ENCODE measurements around the gene MMP24. TPM values are rescaled to one million over a fixed set of nuclear protein-coding genes. Genes with fewer than 3 reads are reported as not detected.
A peak's percentile ranks its signal among the peaks of the same experiment; 100 is the strongest.

Gene MMP24
- total and polyA plus RNA-seq, 2 of the 13 experiments (the other 11 are each of a cell fraction or from before 2014, with no cell fraction given) = 0.29 to 0.35 TPM

DNA sequence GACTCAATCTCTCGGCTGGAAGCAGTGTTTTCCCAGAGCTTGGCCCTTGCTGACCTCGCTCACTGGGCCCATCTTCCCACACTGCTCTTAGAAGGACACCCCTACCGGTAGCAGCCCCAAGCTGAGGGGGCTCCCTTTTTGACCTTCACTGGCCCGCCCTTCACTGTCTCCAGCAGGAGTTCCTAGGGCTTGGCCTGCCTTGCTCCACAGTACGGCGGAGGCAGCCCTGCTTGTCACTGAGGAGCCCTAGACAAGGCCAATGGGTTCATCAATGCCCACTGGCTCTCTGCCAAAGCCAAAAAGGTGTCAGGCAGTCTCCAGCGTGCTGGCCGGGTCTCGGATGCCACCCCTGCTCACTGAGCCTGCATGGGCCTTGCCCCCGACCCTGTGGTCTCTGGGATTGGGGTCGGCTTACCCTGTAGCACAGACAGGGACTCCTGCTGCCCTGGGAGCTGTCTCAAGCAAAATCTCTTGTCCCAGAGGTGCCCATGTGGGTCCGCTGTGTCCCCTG, 49.3 kb downstream of the MMP24 start (continued):
- TF ChIP-seq, protein P1, sequence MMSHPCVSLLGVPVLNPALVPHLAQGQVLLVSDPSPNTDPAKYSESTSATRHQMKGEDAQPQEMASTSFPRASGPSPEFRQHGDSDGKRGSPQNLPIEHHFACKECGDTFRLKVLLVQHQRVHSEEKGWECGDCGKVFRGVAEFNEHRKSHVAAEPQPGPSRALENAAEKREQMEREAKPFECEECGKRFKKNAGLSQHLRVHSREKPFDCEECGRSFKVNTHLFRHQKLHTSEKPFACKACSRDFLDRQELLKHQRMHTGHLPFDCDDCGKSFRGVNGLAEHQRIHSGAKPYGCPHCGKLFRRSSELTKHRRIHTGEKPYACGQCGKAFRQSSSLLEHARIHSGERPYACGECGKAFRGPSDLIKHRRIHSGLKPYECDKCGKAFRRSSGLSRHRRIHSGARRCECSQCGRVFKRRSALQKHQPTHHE (CRISPR knock-in tag; IDR thresholded peaks at IDR 0.05; ENCODE audit: borderline replicate concordance) = no peak
- TF ChIP-seq ZNF572 (CRISPR knock-in tag; IDR thresholded peaks at IDR 0.05) (no peak), ISL2 (CRISPR knock-in tag; IDR thresholded peaks at IDR 0.05) (0 out of 2 replicates have a peak, but pooled peaks have one; percentile 30), GFI1 (CRISPR knock-in tag; IDR thresholded peaks at IDR 0.05; ENCODE audit: borderline replicate concordance) (0 out of 2 replicates have a peak, but pooled peaks have one; percentile 33), POLR2AphosphoS5 (IDR thresholded peaks at IDR 0.05; ENCODE audit: low read depth, low read length) (peak; percentile 48; the same call in 1 of the 2 replicates), ZNF790 (CRISPR knock-in tag; IDR thresholded peaks at IDR 0.05; ENCODE audit: borderline replicate concordance) (no peak), ZSCAN31 (CRISPR knock-in tag; IDR thresholded peaks at IDR 0.05; ENCODE audit: low read depth) (0 out of 2 replicates have a peak, but pooled peaks have one; percentile 33), NFIC (IDR thresholded peaks at IDR 0.05; ENCODE audit: low read length) (0 out of 2 replicates have a peak, but pooled peaks have one; percentile 16), RFXAP (CRISPR knock-in tag; IDR thresholded peaks at IDR 0.05; ENCODE audit: borderline replicate concordance) (0 out of 2 replicates have a peak, but pooled peaks have one; percentile 32), ZNF143 (CRISPR knock-in tag; IDR thresholded peaks at IDR 0.05) (peak; percentile 14; the same call in 1 of the 2 replicates), CBX1 (IDR thresholded peaks at IDR 0.05; ENCODE audit: low read depth) (no peak), AGO2 (optimal IDR thresholded peaks at IDR 0.05; ENCODE audit: low read depth, low read length) (peak; percentile 99), TGIF2 (CRISPR knock-in tag; IDR thresholded peaks at IDR 0.05) (no peak), NKX3-1 (CRISPR knock-in tag; IDR thresholded peaks at IDR 0.05) (no peak), RBM22 (optimal IDR thresholded peaks at IDR 0.05; ENCODE audit: low read length) (peak; percentile 5), ZNF768 (CRISPR knock-in tag; IDR thresholded peaks at IDR 0.05) (peak; percentile 35; the same call in 1 of the 2 replicates), SIN3B (IDR thresholded peaks at IDR 0.05; ENCODE audit: low read length) (no peak), RCOR2 (CRISPR knock-in tag; IDR thresholded peaks at IDR 0.05) (no peak), SAFB2 (CRISPR knock-in tag; IDR thresholded peaks at IDR 0.05; ENCODE audit: borderline replicate concordance, low read depth) (0 out of 2 replicates have a peak, but pooled peaks have one; percentile 13), TBX2 (CRISPR knock-in tag; IDR thresholded peaks at IDR 0.05; ENCODE audit: borderline replicate concordance) (peak; percentile 10; the same call in 1 of the 2 replicates)
- TF ChIP-seq, protein P2, sequence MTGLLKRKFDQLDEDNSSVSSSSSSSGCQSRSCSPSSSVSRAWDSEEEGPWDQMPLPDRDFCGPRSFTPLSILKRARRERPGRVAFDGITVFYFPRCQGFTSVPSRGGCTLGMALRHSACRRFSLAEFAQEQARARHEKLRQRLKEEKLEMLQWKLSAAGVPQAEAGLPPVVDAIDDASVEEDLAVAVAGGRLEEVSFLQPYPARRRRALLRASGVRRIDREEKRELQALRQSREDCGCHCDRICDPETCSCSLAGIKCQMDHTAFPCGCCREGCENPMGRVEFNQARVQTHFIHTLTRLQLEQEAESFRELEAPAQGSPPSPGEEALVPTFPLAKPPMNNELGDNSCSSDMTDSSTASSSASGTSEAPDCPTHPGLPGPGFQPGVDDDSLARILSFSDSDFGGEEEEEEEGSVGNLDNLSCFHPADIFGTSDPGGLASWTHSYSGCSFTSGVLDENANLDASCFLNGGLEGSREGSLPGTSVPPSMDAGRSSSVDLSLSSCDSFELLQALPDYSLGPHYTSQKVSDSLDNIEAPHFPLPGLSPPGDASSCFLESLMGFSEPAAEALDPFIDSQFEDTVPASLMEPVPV (CRISPR knock-in tag; IDR thresholded peaks at IDR 0.05) = no peak
- TF ChIP-seq, protein P3, sequence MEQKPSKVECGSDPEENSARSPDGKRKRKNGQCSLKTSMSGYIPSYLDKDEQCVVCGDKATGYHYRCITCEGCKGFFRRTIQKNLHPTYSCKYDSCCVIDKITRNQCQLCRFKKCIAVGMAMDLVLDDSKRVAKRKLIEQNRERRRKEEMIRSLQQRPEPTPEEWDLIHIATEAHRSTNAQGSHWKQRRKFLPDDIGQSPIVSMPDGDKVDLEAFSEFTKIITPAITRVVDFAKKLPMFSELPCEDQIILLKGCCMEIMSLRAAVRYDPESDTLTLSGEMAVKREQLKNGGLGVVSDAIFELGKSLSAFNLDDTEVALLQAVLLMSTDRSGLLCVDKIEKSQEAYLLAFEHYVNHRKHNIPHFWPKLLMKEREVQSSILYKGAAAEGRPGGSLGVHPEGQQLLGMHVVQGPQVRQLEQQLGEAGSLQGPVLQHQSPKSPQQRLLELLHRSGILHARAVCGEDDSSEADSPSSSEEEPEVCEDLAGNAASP (CRISPR knock-in tag; IDR thresholded peaks at IDR 0.05; ENCODE audit: borderline replicate concordance) = peak; percentile 2; the same call in 1 of the 2 replicates
- TF ChIP-seq, protein P4, sequence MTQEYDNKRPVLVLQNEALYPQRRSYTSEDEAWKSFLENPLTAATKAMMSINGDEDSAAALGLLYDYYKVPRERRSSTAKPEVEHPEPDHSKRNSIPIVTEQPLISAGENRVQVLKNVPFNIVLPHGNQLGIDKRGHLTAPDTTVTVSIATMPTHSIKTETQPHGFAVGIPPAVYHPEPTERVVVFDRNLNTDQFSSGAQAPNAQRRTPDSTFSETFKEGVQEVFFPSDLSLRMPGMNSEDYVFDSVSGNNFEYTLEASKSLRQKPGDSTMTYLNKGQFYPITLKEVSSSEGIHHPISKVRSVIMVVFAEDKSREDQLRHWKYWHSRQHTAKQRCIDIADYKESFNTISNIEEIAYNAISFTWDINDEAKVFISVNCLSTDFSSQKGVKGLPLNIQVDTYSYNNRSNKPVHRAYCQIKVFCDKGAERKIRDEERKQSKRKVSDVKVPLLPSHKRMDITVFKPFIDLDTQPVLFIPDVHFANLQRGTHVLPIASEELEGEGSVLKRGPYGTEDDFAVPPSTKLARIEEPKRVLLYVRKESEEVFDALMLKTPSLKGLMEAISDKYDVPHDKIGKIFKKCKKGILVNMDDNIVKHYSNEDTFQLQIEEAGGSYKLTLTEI (CRISPR knock-in tag; conservative IDR thresholded peaks at IDR 0.05) = no peak

All from HepG2 (cell line).